Progenitor cell of endocrine pancreas (in vitro differentiated cells): ENCODE results near the gene UROC1. TPM values are rescaled to one million over a fixed set of nuclear protein-coding genes. Genes with fewer than 3 reads are reported as not detected.

Source experiments
- DNase-seq: peaks from one replicate; pipeline ENCODE4 v3.0.0; 2021; ENCODE audit warnings: low spot score; ENCODE audit not compliant: unreplicated experiment
- H3K27ac Mint-ChIP-seq: 2 replicates; pipeline ENCODE4 v1.8.0; 2021; ENCODE audit warnings: mild to moderate bottlenecking, moderate library complexity, mixed read lengths
- H3K27me3 Mint-ChIP-seq: 2 replicates; pipeline ENCODE4 v1.8.0; 2021; ENCODE audit warnings: mixed read lengths
- H3K36me3 Mint-ChIP-seq: 2 replicates; pipeline ENCODE4 v1.8.0; 2022; ENCODE audit warnings: mixed read lengths; ENCODE audit not compliant: insufficient read depth
- H3K4me1 Mint-ChIP-seq: 2 replicates; pipeline ENCODE4 v1.8.0; 2021; ENCODE audit warnings: low read depth, mixed read lengths
- H3K4me3 Mint-ChIP-seq: 2 replicates; pipeline ENCODE4 v1.8.0; 2021; ENCODE audit warnings: low read depth, mild to moderate bottlenecking, moderate library complexity, mixed read lengths
- H3K9me3 Mint-ChIP-seq: 2 replicates; pipeline ENCODE4 v1.8.0; 2021; ENCODE audit warnings: low read depth, mixed read lengths
- total RNA-seq: library from RNA; stranded (reverse); gene quantifications from 2 replicates; pipeline ENCODE4 v1.2.1, GENCODE V29; 2021
- TF ChIP-seq, protein P1 (sequence below): fragments of 200-600 bp; sonication (generic); IDR thresholded peaks from one replicate; pipeline ENCODE4 v1.5.0; 2021; ENCODE audit warnings: antibody characterized with exemption, mild to moderate bottlenecking; ENCODE audit not compliant: unreplicated experiment

UROC1 gene
- total RNA-seq, 1 donor from 2014 or later, result not detected

DNA sequence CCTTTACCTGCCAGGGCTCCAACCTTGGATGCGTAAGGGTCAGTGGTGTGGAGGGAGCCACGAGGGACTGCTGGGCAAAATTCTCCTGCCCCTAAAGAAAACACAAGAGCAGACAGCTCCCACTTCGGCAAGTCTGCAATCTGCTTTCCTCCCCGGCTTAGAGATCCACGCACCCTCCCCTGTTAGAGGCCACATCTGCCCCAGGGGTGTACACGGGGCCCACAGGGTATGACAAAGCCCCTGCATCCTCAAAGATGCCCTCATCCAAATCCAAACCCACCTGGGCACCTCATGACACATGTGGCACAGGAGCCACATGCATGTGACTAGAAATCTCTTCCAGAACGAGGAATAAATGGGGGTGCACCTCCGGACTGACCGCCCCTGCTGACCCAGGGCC is 67.4 kb downstream of the UROC1 start:
- DNase-seq, result no peak
- Mint-ChIP-seq H3K4me3 (no peak overlapping the region), H3K27me3 (no peaks in the 10 kb centered on the region), H3K4me1 (peaks cover 10% of the 10 kb centered on the region), H3K27ac (no peak overlapping the region), H3K36me3 (peaks cover 10% of the 10 kb centered on the region), H3K9me3 (no peaks in the 10 kb centered on the region)
- TF ChIP-seq, protein P1, sequence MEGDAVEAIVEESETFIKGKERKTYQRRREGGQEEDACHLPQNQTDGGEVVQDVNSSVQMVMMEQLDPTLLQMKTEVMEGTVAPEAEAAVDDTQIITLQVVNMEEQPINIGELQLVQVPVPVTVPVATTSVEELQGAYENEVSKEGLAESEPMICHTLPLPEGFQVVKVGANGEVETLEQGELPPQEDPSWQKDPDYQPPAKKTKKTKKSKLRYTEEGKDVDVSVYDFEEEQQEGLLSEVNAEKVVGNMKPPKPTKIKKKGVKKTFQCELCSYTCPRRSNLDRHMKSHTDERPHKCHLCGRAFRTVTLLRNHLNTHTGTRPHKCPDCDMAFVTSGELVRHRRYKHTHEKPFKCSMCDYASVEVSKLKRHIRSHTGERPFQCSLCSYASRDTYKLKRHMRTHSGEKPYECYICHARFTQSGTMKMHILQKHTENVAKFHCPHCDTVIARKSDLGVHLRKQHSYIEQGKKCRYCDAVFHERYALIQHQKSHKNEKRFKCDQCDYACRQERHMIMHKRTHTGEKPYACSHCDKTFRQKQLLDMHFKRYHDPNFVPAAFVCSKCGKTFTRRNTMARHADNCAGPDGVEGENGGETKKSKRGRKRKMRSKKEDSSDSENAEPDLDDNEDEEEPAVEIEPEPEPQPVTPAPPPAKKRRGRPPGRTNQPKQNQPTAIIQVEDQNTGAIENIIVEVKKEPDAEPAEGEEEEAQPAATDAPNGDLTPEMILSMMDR, result no peak

DNA sequence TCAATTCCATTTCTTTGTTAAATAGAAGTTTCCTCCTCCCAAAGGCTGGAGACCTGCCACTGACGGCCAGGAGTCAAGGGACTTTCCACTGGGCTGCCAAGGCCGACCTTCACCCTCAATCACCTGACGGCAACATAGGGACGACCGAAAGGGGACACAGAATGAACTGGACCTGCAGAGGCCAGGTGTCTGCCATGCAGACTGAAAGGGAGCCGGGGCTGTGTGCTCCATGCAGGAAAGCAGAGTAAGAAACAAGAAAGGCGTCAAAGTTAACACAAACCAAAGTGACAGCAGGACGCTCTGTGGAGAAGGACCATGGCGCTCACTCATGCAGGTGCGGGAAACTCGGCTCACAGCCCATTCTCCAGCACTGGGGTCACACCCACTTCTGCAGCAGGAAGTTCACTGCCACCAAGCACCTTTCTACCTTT is 67.9 kb downstream of the UROC1 start:
- Mint-ChIP-seq H3K27ac (no peak overlapping the region), H3K9me3 (no peaks in the 10 kb centered on the region), H3K4me1 (peaks cover 10% of the 10 kb centered on the region)

DNA sequence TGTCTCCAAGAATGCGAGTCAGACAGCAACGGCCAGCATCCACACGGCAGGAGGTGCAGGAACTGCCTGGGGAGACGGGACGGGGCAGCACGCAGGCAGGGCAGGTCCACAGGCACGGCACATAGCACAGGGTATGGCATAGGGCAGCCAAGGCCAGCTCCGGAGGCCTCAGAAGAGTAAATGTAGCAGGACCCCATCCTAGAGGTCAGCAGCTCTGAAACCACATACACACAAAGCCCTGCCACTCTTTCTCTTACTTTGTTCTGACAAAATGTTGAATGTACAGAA is 68.7 kb downstream of the UROC1 start:
- Mint-ChIP-seq H3K9me3 (no peaks in the 10 kb centered on the region), H3K4me1 (peaks cover 10% of the 10 kb centered on the region), H3K36me3 (peaks cover 9% of the 10 kb centered on the region), H3K27me3 (no peaks in the 10 kb centered on the region), H3K4me3 (no peak overlapping the region), H3K27ac (no peak overlapping the region)
- no peak for DNase-seq
- TF ChIP-seq, protein P1, result no peak

More for the DNA sequence above, 67.9 kb downstream of the UROC1 start:
- H3K4me3 Mint-ChIP-seq, result no peak overlapping the region
- no peaks in the 10 kb centered on the region for H3K27me3 Mint-ChIP-seq
- no peak for DNase-seq
- TF ChIP-seq, protein P1, result no peak
- peaks cover 9% of the 10 kb centered on the region for H3K36me3 Mint-ChIP-seq

DNA sequence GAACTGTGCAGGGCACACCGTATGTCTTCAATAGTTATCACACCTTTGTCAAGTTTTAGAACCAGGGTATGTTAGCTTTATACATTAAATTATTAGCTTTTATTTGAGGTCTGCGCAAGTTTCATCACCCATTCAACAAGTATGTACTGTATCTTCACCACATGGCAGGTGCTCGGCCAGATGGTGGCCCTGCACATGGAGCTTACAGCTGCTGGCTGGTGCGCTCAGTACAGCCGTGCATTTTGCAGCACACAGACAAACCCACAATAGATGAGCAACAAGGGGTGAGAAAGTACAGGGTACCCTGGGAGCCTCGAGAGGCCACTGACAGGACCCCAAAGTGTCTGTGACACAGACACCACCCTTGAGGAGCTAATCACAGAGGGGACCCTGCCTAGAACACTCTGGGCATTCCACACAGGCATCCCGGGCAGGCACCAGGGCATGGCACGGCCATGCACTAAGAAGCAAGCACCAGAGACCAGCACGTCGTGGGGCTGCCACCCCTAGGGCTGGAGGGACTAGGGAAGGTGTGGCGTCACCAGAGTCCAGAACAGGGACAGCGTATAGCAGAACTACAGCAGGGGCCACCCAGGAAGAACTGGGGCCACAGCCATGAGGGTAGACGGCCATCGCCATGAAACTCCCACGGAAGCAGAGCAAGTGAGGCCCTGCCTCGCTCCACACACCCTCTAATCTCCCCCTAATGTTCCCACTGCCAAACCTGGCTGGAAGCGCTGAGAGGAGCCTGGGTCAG is 69.3 kb downstream of the UROC1 start:
- Mint-ChIP-seq H3K9me3 (no peaks in the 10 kb centered on the region), H3K27me3 (no peaks in the 10 kb centered on the region), H3K4me1 (peaks cover 10% of the 10 kb centered on the region), H3K27ac (no peak overlapping the region), H3K36me3 (peaks cover 9% of the 10 kb centered on the region), H3K4me3 (no peak overlapping the region)
- TF ChIP-seq, protein P1, result no peak
- no peak for DNase-seq

DNA sequence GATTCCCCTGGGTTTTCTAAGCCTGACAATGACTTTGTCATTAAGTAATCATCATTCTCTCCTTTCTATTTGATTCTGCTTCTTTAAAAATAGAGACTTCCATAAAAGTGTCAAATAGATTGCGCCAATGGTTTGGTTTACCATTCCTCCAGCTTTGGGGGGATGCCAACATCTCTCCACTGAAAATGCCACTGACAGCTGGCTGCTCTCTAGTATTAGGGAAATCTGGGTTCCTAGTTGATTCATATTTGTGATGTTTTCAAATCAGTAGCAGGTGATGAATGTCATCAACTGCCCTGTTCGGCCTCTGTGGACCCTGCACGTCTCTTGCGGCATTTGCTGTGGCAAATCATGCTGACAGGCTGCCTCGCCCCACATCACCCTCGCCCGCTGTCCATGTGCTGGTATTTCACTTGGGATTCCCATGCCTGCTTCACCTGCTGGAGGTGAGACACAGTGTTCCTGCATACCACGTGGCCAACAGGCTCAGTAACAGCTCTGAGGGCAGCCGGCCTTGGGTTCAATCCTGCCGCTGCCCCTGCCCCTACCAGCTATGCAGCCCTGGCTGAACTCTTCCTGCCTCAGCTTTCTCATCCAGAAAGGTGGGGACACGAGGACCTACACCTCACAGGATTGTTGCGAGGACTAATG is 70.0 kb downstream of the UROC1 start:
- TF ChIP-seq, protein P1, result no peak
- no peaks in the 10 kb centered on the region for H3K9me3 Mint-ChIP-seq
- H3K27me3 Mint-ChIP-seq, result no peaks in the 10 kb centered on the region
- H3K4me1 Mint-ChIP-seq, result peaks cover 10% of the 10 kb centered on the region
- peaks cover 9% of the 10 kb centered on the region for H3K36me3 Mint-ChIP-seq
- no peak overlapping the region for H3K4me3 Mint-ChIP-seq
- H3K27ac Mint-ChIP-seq, result no peak overlapping the region
- no peak for DNase-seq
